HepG2 (cell line): ENCODE results near the gene SLC29A3. TPM values are rescaled to one million over a fixed set of nuclear protein-coding genes. Genes with fewer than 3 reads are reported as not detected.

Source experiments
- ATAC-seq: fragments of 200-7000 bp; cut with Tn5 transposase; 3 replicates; pipeline ENCODE4 v1.9.1; 2020; ENCODE audit warnings: mild to moderate bottlenecking, moderate library complexity
- BruUV-seq: library from RNA; stranded (reverse); fragments of 400-500 nt; replicated peaks from 2 replicates; lab custom pipeline; 2021; lab: Mats Ljungman, UMichigan
- CTCF ChIA-PET: fragments of 300-600 bp; formaldehyde crosslinking; extraction: SDS; loops from one replicate; lab custom pipeline; 2021; ENCODE audit warnings: low total read pairs, inconsistent platforms, low intra/inter-chr PET ratio; lab: Yijun Ruan, JAX
- POLR2A ChIA-PET: fragments of 350-600 bp; sonication (Branson Sonifier 250); formaldehyde crosslinking; loops from one replicate; lab custom pipeline; 2020; ENCODE audit warnings: antibody characterized with exemption, inconsistent platforms; lab: Yijun Ruan, JAX
- DNase-seq: peaks from one replicate; pipeline ENCODE4 v3.0.0-alpha.2; 2015; ENCODE audit warnings: low spot score
- FAIRE-seq: peaks from 3 replicates; lab custom pipeline; 2011; peaks lifted over from hg19 to GRCh38; lab: Jason Lieb, UNC
- H2AFZ ChIP-seq: one replicate; pipeline ENCODE4 v1.6.1; 2011; ENCODE audit warnings: low read length, inconsistent platforms
- H3K27ac ChIP-seq: fragments of 300-600 bp; 3 replicates; pipeline ENCODE4 v1.8.0; 2011; ENCODE audit warnings: mixed run types, mild to moderate bottlenecking, mixed read lengths, low read length, inconsistent platforms; ENCODE audit not compliant: insufficient read depth; ENCODE audit errors: extremely low read length
- H3K27me3 ChIP-seq, 2 experiments: fragments of 200-600 bp in 1 of 2; 2 replicates in 1 of 2; 3 replicates in 1 of 2; pipeline versions ENCODE4 v1.6.0 to v1.8.0; 2011; ENCODE audit warnings: low read length in 2 of 2, mild to moderate bottlenecking in 2 of 2, moderate library complexity in 2 of 2, inconsistent platforms in 1 of 2; ENCODE audit not compliant: insufficient read depth in 2 of 2, control insufficient read depth in 1 of 2
- H3K36me3 ChIP-seq, 2 experiments: fragments of 200-600 bp in 1 of 2; replicated peaks in 1 of 2; 2 replicates in 1 of 2; 3 replicates in 1 of 2; pipeline versions ENCODE4 v1.5.1 to v1.8.0; 2011; ENCODE audit warnings: low read length in 2 of 2, inconsistent platforms in 1 of 2; ENCODE audit not compliant: insufficient read depth in 2 of 2, control insufficient read depth in 1 of 2
- H3K4me1 ChIP-seq: 2 replicates; pipeline ENCODE4 v1.5.1; 2012; ENCODE audit warnings: low read length, inconsistent platforms; ENCODE audit not compliant: insufficient read depth
- H3K4me2 ChIP-seq: 2 replicates; pipeline ENCODE4 v1.6.0; 2011; ENCODE audit warnings: low read depth, low read length, inconsistent platforms
- H3K4me3 ChIP-seq, 3 experiments: fragments of 200-600 bp in 1 of 3; sonication (generic), shearing (Covaris generic) in 1 of 3; replicated peaks in 1 of 3; 2 replicates each; pipeline ENCODE4 v1.5.1; 2011 to 2016; ENCODE audit warnings: low read length in 3 of 3, inconsistent platforms in 2 of 3, low read depth in 2 of 3, mild to moderate bottlenecking in 2 of 3, control low read depth in 1 of 3, mixed read lengths in 1 of 3; ENCODE audit not compliant: insufficient read depth in 1 of 3
- H3K79me2 ChIP-seq: one replicate; pipeline ENCODE4 v1.6.1; 2011; ENCODE audit warnings: low read length, inconsistent platforms; ENCODE audit not compliant: insufficient read depth
- H3K9ac ChIP-seq: 2 replicates; pipeline ENCODE4 v1.6.0; 2011; ENCODE audit warnings: mild to moderate bottlenecking, low read depth, low read length, inconsistent platforms; ENCODE audit not compliant: insufficient read depth
- H3K9me3 ChIP-seq: 2 replicates; pipeline ENCODE4 v1.5.1; 2012; ENCODE audit warnings: mild to moderate bottlenecking, low read length
- H4K20me1 ChIP-seq: 2 replicates; pipeline ENCODE4 v1.6.0; 2011; ENCODE audit warnings: inconsistent platforms, mild to moderate bottlenecking, low read length, moderate library complexity; ENCODE audit not compliant: insufficient read depth
- CAMTA2 ChIP-seq: sonication (generic); formaldehyde crosslinking; IDR thresholded peaks from 2 replicates; pipeline ENCODE4 v1.4.0; 2020; ENCODE audit warnings: mild to moderate bottlenecking, missing genetic modification reagents, borderline replicate concordance
- E2F5 ChIP-seq: sonication (generic); formaldehyde crosslinking; conservative IDR thresholded peaks from 2 replicates; pipeline ENCODE4 v1.4.0; 2020; ENCODE audit warnings: missing genetic modification reagents
- GMEB1 ChIP-seq: sonication (generic); formaldehyde crosslinking; IDR thresholded peaks from 2 replicates; pipeline ENCODE4 v1.5.1; 2020; ENCODE audit warnings: missing genetic modification reagents, mild to moderate bottlenecking, borderline replicate concordance
- GTF2F1 ChIP-seq: fragments of 150-350 bp; IDR thresholded peaks from 2 replicates; pipeline ENCODE4 v1.6.1; 2014; ENCODE audit warnings: low read length
- HES4 ChIP-seq: sonication (generic); formaldehyde crosslinking; IDR thresholded peaks from 2 replicates; pipeline ENCODE4 v1.9.0; 2021; ENCODE audit warnings: mild to moderate bottlenecking, missing genetic modification reagents, borderline replicate concordance
- MYPOP ChIP-seq: sonication (generic); formaldehyde crosslinking; IDR thresholded peaks from 2 replicates; pipeline ENCODE4 v1.8.1; 2023; ENCODE audit warnings: mild to moderate bottlenecking, moderate library complexity, missing genetic modification reagents
- NFKB2 ChIP-seq: sonication (generic); formaldehyde crosslinking; IDR thresholded peaks from 2 replicates; pipeline ENCODE4 v1.4.0; 2020; ENCODE audit warnings: missing genetic modification reagents, borderline replicate concordance
- PHF21A ChIP-seq: sonication (generic); formaldehyde crosslinking; IDR thresholded peaks from 2 replicates; pipeline ENCODE4 v1.5.0; 2020; ENCODE audit warnings: mild to moderate bottlenecking, missing genetic modification reagents
- TCF7L2 ChIP-seq: IDR thresholded peaks from 2 replicates; pipeline ENCODE4 v1.6.1; 2011; ENCODE audit warnings: mild to moderate bottlenecking, low read depth, low read length, moderate library complexity
- ZNF256 ChIP-seq: sonication (generic); formaldehyde crosslinking; conservative IDR thresholded peaks from 2 replicates; pipeline ENCODE4 v1.4.0; 2020; ENCODE audit warnings: missing genetic modification reagents
- ZNF343 ChIP-seq: sonication (generic); formaldehyde crosslinking; IDR thresholded peaks from 2 replicates; pipeline ENCODE4 v1.4.0; 2020; ENCODE audit warnings: mild to moderate bottlenecking, missing genetic modification reagents
- ZNF552 ChIP-seq: sonication (generic); formaldehyde crosslinking; IDR thresholded peaks from 2 replicates; pipeline ENCODE4 v1.9.0; 2022; ENCODE audit warnings: missing genetic modification reagents, mild to moderate bottlenecking, borderline replicate concordance
- ZNF556 ChIP-seq: sonication (generic); formaldehyde crosslinking; IDR thresholded peaks from 2 replicates; pipeline ENCODE4 v1.4.0; 2020; ENCODE audit warnings: mild to moderate bottlenecking, missing genetic modification reagents, borderline replicate concordance
- ZNF672 ChIP-seq: sonication (generic); formaldehyde crosslinking; IDR thresholded peaks from 2 replicates; pipeline ENCODE4 v1.8.1; 2022; ENCODE audit warnings: missing genetic modification reagents
- ZNF792 ChIP-seq: IDR thresholded peaks from 2 replicates; pipeline ENCODE4 v1.6.1; 2016
- WGBS: methylation state at CpG from one replicate; pipeline ENCODE4 v1.1.6; 2017; ENCODE audit warnings: low lambda C conversion rate; 5-methylcytosine and 5-hydroxymethylcytosine counted together
- in situ Hi-C: cut with HindIII; loops from 2 replicates; pipeline ENCODE4 v1.10.0; 2017; ENCODE audit warnings: low pct_unique_long_range_greater_than_20kb; ENCODE audit not compliant: extremely low pct_ligation_motif_present
- intact Hi-C: fragments of 100-400 bp; cut with micrococcal nuclease; formaldehyde crosslinking; loops from one replicate; pipeline ENCODE4 v1.10.0; 2022; ENCODE audit not compliant: unreplicated experiment
- polyA plus RNA-seq, 8 experiments: library from polyadenylated mRNA; depleted of rRNA in 3 of 8; stranded (reverse) in 7 of 8; unstranded in 1 of 8; fragments of >200 nt; fragmentation: Illumina TruSeq in 4 of 8; extraction: Trizol in 4 of 8; gene quantifications; 2 replicates each; pipeline versions ENCODE4 v1.2.1 to v1.2.3, GENCODE V29; 2011 to 2016; ENCODE audit warnings: low read depth in 4 of 8, missing spikeins in 1 of 8, mixed read lengths in 1 of 8; ENCODE audit not compliant: insufficient read depth in 1 of 8
- total RNA-seq, 5 experiments: library from RNA; depleted of rRNA; stranded (reverse); fragments of >200 nt; fragmentation: Illumina TruSeq; extraction: Trizol; gene quantifications; 2 replicates each; pipeline ENCODE4 v1.2.3, GENCODE V29; 2016; ENCODE audit warnings: low read depth in 1 of 5

The SLC29A3 gene
- total and polyA plus RNA-seq, 2 of the 13 experiments (the other 11 are each of a cell fraction or from before 2014, with no cell fraction given), result 8.6 to 11.8 TPM

GRCh38 chr10:71390921-71391690 is 72.0 kb downstream of the SLC29A3 start (continued):
- TF ChIP-seq ZNF556 (CRISPR knock-in tag) (no peak), GMEB1 (CRISPR knock-in tag) (no peak)
- TF ChIP-seq, all 625 proteins: peak for 0

GRCh38 chr10:71391701-71392100 is 72.6 kb downstream of the SLC29A3 start:
- Histone ChIP-seq H3K27me3 (peaks cover 0 to 26% of the 10 kb centered on the region in 2 experiments; a peak in 4 of 5 replicates), H3K79me2 (no peaks in the 10 kb centered on the region), H3K9me3 (no peaks in the 10 kb centered on the region), H2AFZ (no peak overlapping the region), H3K4me1 (peaks cover 19% of the 10 kb centered on the region), H3K27ac (no peak overlapping the region), H3K4me3 (no peak overlapping the region), H3K36me3 (no peaks in the 10 kb centered on the region), H4K20me1 (no peaks in the 10 kb centered on the region), H3K4me2 (no peak overlapping the region), H3K9ac (no peak overlapping the region)
- intact Hi-C loops, result no loop called here
- CTCF ChIA-PET, result no interaction called here
- DNase-seq (no peak), FAIRE-seq (no peak), ATAC-seq (no peak)
- POLR2A ChIA-PET, result no interaction called here
- WGBS, result 22% methylated on average over 5 of the region's 5 CpGs
- in situ Hi-C loops, result no loop called here
- no TSS peak for BruUV-seq
- TF ChIP-seq HES4 (CRISPR knock-in tag), result no peak
- TF ChIP-seq CAMTA2 (CRISPR knock-in tag), result no peak
- TF ChIP-seq MYPOP (CRISPR knock-in tag), result no peak
- no peak for TF ChIP-seq GTF2F1
- TF ChIP-seq PHF21A (CRISPR knock-in tag), result no peak
- no peak for TF ChIP-seq E2F5 (CRISPR knock-in tag)
- TF ChIP-seq ZNF792 (CRISPR knock-in tag), result no peak
- no peak for TF ChIP-seq ZNF552 (CRISPR knock-in tag)
- no peak for TF ChIP-seq ZNF343 (CRISPR knock-in tag)
- TF ChIP-seq ZNF672 (CRISPR knock-in tag), result no peak
- TF ChIP-seq NFKB2, result no peak
- TF ChIP-seq TCF7L2, result no peak
- TF ChIP-seq ZNF256 (CRISPR knock-in tag), result no peak
